Mesendoderm (in vitro differentiated cells): ENCODE results near the gene EFCAB13.

Experiments
- DNase-seq: peaks from one replicate; pipeline ENCODE4 v3.0.0; 2013
- H2AK5ac ChIP-seq: 2 replicates; pipeline ENCODE4 v1.6.1; 2013; ENCODE audit warnings: low read length, inconsistent platforms
- H2BK120ac ChIP-seq: 2 replicates; pipeline ENCODE4 v1.6.1; 2013; ENCODE audit warnings: low read depth, mild to moderate bottlenecking, low read length, moderate library complexity, mixed read lengths
- H2BK15ac ChIP-seq: replicated peaks from 2 replicates; pipeline ENCODE4 v1.6.1; 2013; ENCODE audit warnings: low read depth, mild to moderate bottlenecking, moderate library complexity
- H2BK5ac ChIP-seq: 2 replicates; pipeline ENCODE4 v1.6.1; 2013; ENCODE audit warnings: low read length, inconsistent platforms
- H3K18ac ChIP-seq: 2 replicates; pipeline ENCODE4 v1.6.1; 2013; ENCODE audit warnings: mild to moderate bottlenecking, low read length, mixed read lengths
- H3K23ac ChIP-seq: one replicate; pipeline ENCODE4 v1.6.1; 2013; ENCODE audit warnings: low read length
- H3K27ac ChIP-seq: 2 replicates; pipeline ENCODE4 v1.5.1; 2013; ENCODE audit warnings: low read depth, mild to moderate bottlenecking, inconsistent platforms, low read length, moderate library complexity
- H3K27me3 ChIP-seq: 2 replicates; pipeline ENCODE4 v1.6.1; 2013; ENCODE audit warnings: low read length, control low read depth, mild to moderate bottlenecking, inconsistent platforms; ENCODE audit not compliant: insufficient read depth, poor library complexity
- H3K36me3 ChIP-seq: 2 replicates; pipeline ENCODE4 v1.6.1; 2013; ENCODE audit warnings: low read length, inconsistent platforms; ENCODE audit not compliant: control insufficient read depth, insufficient read depth
- H3K4ac ChIP-seq: one replicate; pipeline ENCODE4 v1.6.1; 2013; ENCODE audit warnings: low read depth, mild to moderate bottlenecking, low read length, moderate library complexity
- H3K4me1 ChIP-seq: 2 replicates; pipeline ENCODE4 v1.6.1; 2013; ENCODE audit warnings: low read depth, low read length, inconsistent platforms; ENCODE audit not compliant: control insufficient read depth
- H3K4me2 ChIP-seq: 2 replicates; pipeline ENCODE4 v1.6.1; 2013; ENCODE audit warnings: low read length
- H3K4me3 ChIP-seq: 2 replicates; pipeline ENCODE4 v1.5.1; 2013; ENCODE audit warnings: mild to moderate bottlenecking, low read length
- H3K56ac ChIP-seq: one replicate; pipeline ENCODE4 v1.6.1; 2013; ENCODE audit warnings: low read length
- H3K79me1 ChIP-seq: 2 replicates; pipeline ENCODE4 v1.6.1; 2013; ENCODE audit warnings: low read length, inconsistent platforms
- H3K79me2 ChIP-seq: 2 replicates; pipeline ENCODE4 v1.6.1; 2013; ENCODE audit warnings: mild to moderate bottlenecking, low read length; ENCODE audit not compliant: control insufficient read depth, insufficient read depth
- H3K9ac ChIP-seq: 2 replicates; pipeline ENCODE4 v1.6.1; 2013; ENCODE audit warnings: low read length, inconsistent platforms
- H4K5ac ChIP-seq: one replicate; pipeline ENCODE4 v1.6.1; 2013; ENCODE audit warnings: low read length
- H4K8ac ChIP-seq: one replicate; pipeline ENCODE4 v1.6.1; 2013; ENCODE audit warnings: low read depth, mild to moderate bottlenecking, control low read depth, low read length, moderate library complexity
- WGBS: extraction: QIAGEN DNeasy Blood & Tissue Kit; methylation state at CpG from one replicate; pipeline ENCODE4 v1.1.7; 2013; ENCODE audit warnings: low lambda C conversion rate, missing lambda C conversion rate; ENCODE audit not compliant: insufficient coverage; ENCODE audit errors: extremely low coverage; 5-methylcytosine and 5-hydroxymethylcytosine counted together

Gene EFCAB13

DNA sequence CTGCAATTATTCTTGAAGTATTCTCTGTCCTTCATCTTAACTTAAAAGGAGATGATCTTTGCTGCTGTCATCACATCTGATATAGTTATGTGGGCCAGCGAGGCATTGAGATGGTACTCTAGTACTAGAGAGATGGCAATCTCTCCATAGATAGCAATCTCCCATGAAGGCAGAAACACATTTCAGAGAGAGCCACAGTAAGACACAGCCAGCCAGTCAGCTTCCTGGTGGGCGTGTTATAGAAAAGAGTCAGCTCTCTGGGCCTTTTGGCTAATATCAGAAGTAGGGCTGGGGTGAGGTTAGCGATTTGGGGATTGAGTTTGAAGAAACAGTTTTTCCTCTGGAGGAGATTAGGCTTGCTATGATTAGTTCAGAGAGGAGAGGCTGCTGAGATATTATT lies 22.6 kb upstream of the EFCAB13 start:
- WGBS, result no CpG with 5 or more reads among the region's 3 CpGs
- H3K4me3 ChIP-seq, result no peak overlapping the region
- no peak overlapping the region for H2BK120ac ChIP-seq
- H3K36me3 ChIP-seq, result no peaks in the 10 kb centered on the region
- no peak overlapping the region for H3K56ac ChIP-seq
- no peak overlapping the region for H4K8ac ChIP-seq
- H3K4me2 ChIP-seq, result no peak overlapping the region
- no peak overlapping the region for H3K27ac ChIP-seq
- no peak overlapping the region for H2BK5ac ChIP-seq
- H3K79me2 ChIP-seq, result no peaks in the 10 kb centered on the region
- H4K5ac ChIP-seq, result no peak overlapping the region
- no peak overlapping the region for H3K23ac ChIP-seq
- H3K9ac ChIP-seq, result no peak overlapping the region
- no peaks in the 10 kb centered on the region for H3K27me3 ChIP-seq
- H2BK15ac ChIP-seq, result no peak overlapping the region
- peaks cover 3% of the 10 kb centered on the region for H3K4me1 ChIP-seq
- no peak overlapping the region for H3K4ac ChIP-seq
- H3K79me1 ChIP-seq, result no peaks in the 10 kb centered on the region
- no peak for DNase-seq
- H2AK5ac ChIP-seq, result no peak overlapping the region
- no peak overlapping the region for H3K18ac ChIP-seq

GRCh38 chr17:47301831-47302230 lies 21.9 kb upstream of the EFCAB13 start:
- Histone ChIP-seq H3K4ac (no peak overlapping the region), H3K4me1 (peaks cover 3% of the 10 kb centered on the region), H3K36me3 (no peaks in the 10 kb centered on the region), H3K27me3 (no peaks in the 10 kb centered on the region), H2BK5ac (no peak overlapping the region), H3K4me3 (no peak overlapping the region), H3K23ac (no peak overlapping the region), H3K79me2 (no peaks in the 10 kb centered on the region), H3K9ac (no peak overlapping the region), H2BK15ac (no peak overlapping the region), H4K5ac (no peak overlapping the region), H3K18ac (no peak overlapping the region), H3K27ac (no peak overlapping the region), H2AK5ac (no peak overlapping the region), H4K8ac (no peak overlapping the region), H3K79me1 (no peaks in the 10 kb centered on the region), H3K4me2 (no peak overlapping the region), H3K56ac (no peak overlapping the region), H2BK120ac (no peak overlapping the region)
- DNase-seq, result no peak
- WGBS, result no CpG with 5 or more reads among the region's 2 CpGs

DNA sequence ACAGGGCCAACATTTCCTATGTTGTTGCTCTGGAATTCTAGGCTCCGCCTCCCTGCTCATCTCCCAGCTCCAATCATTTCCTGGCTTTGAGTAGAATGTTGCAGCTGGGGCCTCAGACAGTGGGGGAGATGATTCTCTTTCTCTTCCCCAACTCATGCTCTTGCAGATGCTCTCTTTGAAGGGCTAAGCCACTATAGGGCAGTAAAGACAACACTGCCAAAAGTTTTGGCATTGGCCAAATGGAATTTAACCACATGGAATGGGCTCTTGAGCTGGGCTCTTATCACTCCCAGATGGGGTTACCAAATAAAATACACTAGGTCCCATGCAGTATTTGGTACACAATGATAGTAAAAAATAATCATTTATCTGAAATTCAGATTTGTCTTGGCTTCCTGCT lies 19.6 kb upstream of the EFCAB13 start:
- Histone ChIP-seq H2BK5ac (no peak overlapping the region), H3K27me3 (no peaks in the 10 kb centered on the region), H3K4me3 (no peak overlapping the region), H3K9ac (no peak overlapping the region), H2BK15ac (no peak overlapping the region), H2BK120ac (no peak overlapping the region), H4K5ac (no peak overlapping the region), H3K27ac (no peak overlapping the region), H3K4me1 (peaks cover 3% of the 10 kb centered on the region), H3K79me1 (no peaks in the 10 kb centered on the region), H4K8ac (no peak overlapping the region), H2AK5ac (no peak overlapping the region), H3K4me2 (no peak overlapping the region), H3K36me3 (no peaks in the 10 kb centered on the region), H3K18ac (no peak overlapping the region), H3K23ac (no peak overlapping the region), H3K56ac (no peak overlapping the region), H3K4ac (no peak overlapping the region), H3K79me2 (no peaks in the 10 kb centered on the region)
- no CpG with 5 or more reads among the region's 1 CpG for WGBS
- DNase-seq, result peak; percentile 18

- Histone ChIP-seq H3K4me3 (no peak overlapping the region), H3K18ac (peak overlapping the region; percentile 33), H4K5ac (no peak overlapping the region), H3K79me2 (no peaks in the 10 kb centered on the region), H4K8ac (no peak overlapping the region), H2BK120ac (no peak overlapping the region), H2BK5ac (no peak overlapping the region), H3K79me1 (no peaks in the 10 kb centered on the region), H3K23ac (no peak overlapping the region), H3K36me3 (no peaks in the 10 kb centered on the region), H3K4me2 (no peak overlapping the region), H2AK5ac (no peak overlapping the region), H3K9ac (no peak overlapping the region), H3K4ac (no peak overlapping the region), H3K56ac (no peak overlapping the region), H3K4me1 (peaks cover 3% of the 10 kb centered on the region), H3K27me3 (no peaks in the 10 kb centered on the region), H2BK15ac (no peak overlapping the region), H3K27ac (no peak overlapping the region)
- no CpG with 5 or more reads among the region's 4 CpGs for WGBS
- peak; percentile 71 for DNase-seq
Observed at GRCh38 chr17:47305302-47305923, 18.3 kb upstream of the EFCAB13 start.

GRCh38 chr17:47310186-47310733 lies 13.5 kb upstream of the EFCAB13 start:
- Histone ChIP-seq H2BK120ac (no peak overlapping the region), H3K4me3 (no peak overlapping the region), H4K8ac (no peak overlapping the region), H3K79me1 (no peaks in the 10 kb centered on the region), H3K23ac (no peak overlapping the region), H3K36me3 (no peaks in the 10 kb centered on the region), H3K27ac (no peak overlapping the region), H3K18ac (no peak overlapping the region), H3K4ac (no peak overlapping the region), H3K4me2 (no peak overlapping the region), H3K56ac (peak overlapping the region; percentile 50), H2BK15ac (no peak overlapping the region), H3K4me1 (peaks cover 2% of the 10 kb centered on the region), H4K5ac (no peak overlapping the region), H3K9ac (no peak overlapping the region), H3K79me2 (no peaks in the 10 kb centered on the region), H2AK5ac (no peak overlapping the region), H2BK5ac (peak overlapping the region; percentile 79), H3K27me3 (no peaks in the 10 kb centered on the region)
- peak; percentile 61 for DNase-seq
- no CpG with 5 or more reads among the region's 4 CpGs for WGBS

DNA sequence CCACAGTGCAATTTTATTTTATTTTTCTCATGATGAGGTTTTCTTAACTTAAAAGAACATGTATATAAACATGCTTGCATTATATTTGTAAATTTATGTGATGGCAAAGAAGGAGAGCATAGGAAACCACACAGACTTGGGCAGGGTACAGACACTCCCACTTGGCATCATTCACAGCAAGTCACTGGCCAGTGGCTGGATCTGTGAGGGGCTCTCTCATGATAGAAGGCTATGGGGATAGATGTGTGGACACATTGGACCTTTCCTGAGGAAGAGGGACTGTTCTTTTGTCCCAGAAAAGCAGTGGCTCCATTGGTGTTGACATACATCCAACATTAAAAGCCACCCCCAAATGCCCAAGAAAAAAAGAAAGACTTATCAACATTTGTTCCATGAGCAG lies 12.3 kb upstream of the EFCAB13 start:
- Histone ChIP-seq H3K9ac (no peak overlapping the region), H3K18ac (no peak overlapping the region), H3K27ac (no peak overlapping the region), H3K4me3 (no peak overlapping the region), H2BK15ac (no peak overlapping the region), H2AK5ac (no peak overlapping the region), H3K4me1 (peaks cover 1% of the 10 kb centered on the region), H2BK120ac (no peak overlapping the region), H3K4ac (no peak overlapping the region), H4K8ac (no peak overlapping the region), H3K4me2 (no peak overlapping the region), H2BK5ac (no peak overlapping the region), H4K5ac (no peak overlapping the region), H3K36me3 (no peaks in the 10 kb centered on the region), H3K23ac (no peak overlapping the region), H3K27me3 (no peaks in the 10 kb centered on the region), H3K56ac (no peak overlapping the region), H3K79me1 (no peaks in the 10 kb centered on the region), H3K79me2 (no peaks in the 10 kb centered on the region)
- DNase-seq, result no peak
